ENCODE results near the gene CLIP2. TPM values are rescaled to one million over a fixed set of nuclear protein-coding genes. Genes with fewer than 3 reads are reported as not detected.
A peak's percentile ranks its signal among the peaks of the same experiment; 100 is the strongest.
"Not testable (repeated sequence)": the region's sequence is repeated elsewhere in the genome, so short reads cannot be mapped to it uniquely, and the experiment has no call there.

The CLIP2 gene
- total RNA-seq: 1 to 10 TPM; 2.4 to 2.7 TPM

GRCh38 chr7:74289018-74289658 lies at the start of gene CLIP2:
TSS of gene CLIP2 (plus strand) at chr7:74289407. CDS start at chr7:74317547, 28,140 bp downstream.
- no peaks in the 10 kb centered on the region for H3K9me3 Mint-ChIP-seq
- H3K36me3 Mint-ChIP-seq: no peaks in the 10 kb centered on the region
- ChIA-PET CTCF (interaction anchor here (1.0 to 3.9 kb wide), 2 partner anchors 13 to 112 kb away, joined by 3 to 21 read pairs; no protein-coding TSS in a partner anchor), POLR2A (interaction anchor here (0.7 kb wide), 1 partner anchor 19 kb away, joined by 3 read pairs; no protein-coding TSS in a partner anchor)
- H3K4me3 Mint-ChIP-seq: peak within 1 kb of the TSS; percentile 69
- H3K27me3 Mint-ChIP-seq: peaks cover 14% of the 10 kb centered on the region
- peak; percentile 87 for DNase-seq
- no peak within 1 kb of the TSS for H3K27ac Mint-ChIP-seq
- intact Hi-C loops (cut with micrococcal nuclease): no loop called here
- H3K4me1 Mint-ChIP-seq (ENCODE audit: low read depth): peaks cover 16% of the 10 kb centered on the region

GRCh38 chr7:74240482-74240881 lies 48.7 kb upstream of the CLIP2 start:
- intact Hi-C loops (cut with micrococcal nuclease): no loop called here
- Mint-ChIP-seq H3K27me3 (no peaks in the 10 kb centered on the region), H3K36me3 (peaks cover 34% of the 10 kb centered on the region), H3K4me1 (ENCODE audit: low read depth) (no peaks in the 10 kb centered on the region), H3K27ac (no peak overlapping the region), H3K9me3 (no peaks in the 10 kb centered on the region), H3K4me3 (no peak overlapping the region)
- ChIA-PET CTCF (interaction anchor here (2.1 kb wide), 1 partner anchor 161 kb away, joined by 8 read pairs; no protein-coding TSS in a partner anchor), POLR2A (no interaction called here)
- no peak for DNase-seq

- H3K9me3 Mint-ChIP-seq: no peaks in the 10 kb centered on the region
- CTCF ChIA-PET: interaction anchor here (2.1 kb wide), 1 partner anchor 159 kb away, joined by 8 read pairs; no protein-coding TSS in a partner anchor
These were observed 47.1 kb upstream of the CLIP2 start for GRCh38 chr7:74242122-74242443.

GRCh38 chr7:74246497-74246896 lies 42.7 kb upstream of the CLIP2 start:
- Mint-ChIP-seq H3K27ac (no peak overlapping the region), H3K4me3 (no peak overlapping the region), H3K4me1 (ENCODE audit: low read depth) (peaks cover 7% of the 10 kb centered on the region), H3K36me3 (peaks cover 53% of the 10 kb centered on the region), H3K27me3 (no peaks in the 10 kb centered on the region), H3K9me3 (no peaks in the 10 kb centered on the region)
- DNase-seq: no peak
- intact Hi-C loops (cut with micrococcal nuclease): no loop called here
- CTCF ChIA-PET: no interaction called here
- POLR2A ChIA-PET: no interaction called here

More at GRCh38 chr7:74242122-74242443, 47.1 kb upstream of the CLIP2 start:
- no peaks in the 10 kb centered on the region for H3K27me3 Mint-ChIP-seq
- no peak overlapping the region for H3K4me3 Mint-ChIP-seq
- DNase-seq: no peak
- no peaks in the 10 kb centered on the region for H3K4me1 Mint-ChIP-seq (ENCODE audit: low read depth)
- intact Hi-C loops (cut with micrococcal nuclease): no loop called here
- POLR2A ChIA-PET: no interaction called here
- H3K36me3 Mint-ChIP-seq: peaks cover 36% of the 10 kb centered on the region
- no peak overlapping the region for H3K27ac Mint-ChIP-seq

GRCh38 chr7:74248156-74248555 lies 41.1 kb upstream of the CLIP2 start:
- Mint-ChIP-seq H3K27me3 (no peaks in the 10 kb centered on the region), H3K9me3 (no peaks in the 10 kb centered on the region), H3K27ac (no peak overlapping the region), H3K36me3 (peaks cover 52% of the 10 kb centered on the region), H3K4me1 (ENCODE audit: low read depth) (peaks cover 14% of the 10 kb centered on the region), H3K4me3 (no peak overlapping the region)
- CTCF ChIA-PET: interaction anchor here (0.6 kb wide), 1 partner anchor 42 kb away, joined by 3 read pairs; no protein-coding TSS in a partner anchor
- POLR2A ChIA-PET: interaction anchor here (0.7 kb wide), 1 partner anchor 65 kb away, joined by 3 read pairs; no protein-coding TSS in a partner anchor
- no peak for DNase-seq
- intact Hi-C loops (cut with micrococcal nuclease): no loop called here

- intact Hi-C loops (cut with micrococcal nuclease); H3K27me3 Mint-ChIP-seq; POLR2A ChIA-PET; H3K9me3 Mint-ChIP-seq; H3K4me3 Mint-ChIP-seq; CTCF ChIA-PET; H3K27ac Mint-ChIP-seq; DNase-seq: not testable (repeated sequence)
- H3K4me1 Mint-ChIP-seq (ENCODE audit: low read depth): peaks cover 18% of the 10 kb centered on the region
- H3K36me3 Mint-ChIP-seq: peaks cover 51% of the 10 kb centered on the region
These were observed 40.1 kb upstream of the CLIP2 start for GRCh38 chr7:74249058-74249457.

GRCh38 chr7:74252893-74253292 lies 36.3 kb upstream of the CLIP2 start:
- ChIA-PET CTCF (interaction anchor here (0.8 to 1.5 kb wide), 2 partner anchors 46 to 149 kb away, joined by 4 to 10 read pairs; no protein-coding TSS in a partner anchor), POLR2A (no interaction called here)
- DNase-seq: no peak
- Mint-ChIP-seq H3K27ac (peak overlapping the region; percentile 42), H3K4me3 (peak overlapping the region; percentile 98), H3K9me3 (no peaks in the 10 kb centered on the region), H3K4me1 (ENCODE audit: low read depth) (peaks cover 21% of the 10 kb centered on the region), H3K27me3 (no peaks in the 10 kb centered on the region), H3K36me3 (peaks cover 39% of the 10 kb centered on the region)
- intact Hi-C loops (cut with micrococcal nuclease): loop anchor here (5.0 kb wide), 2 partner anchors 149 to 404 kb away; partner anchors contain the start of gene GTF2I

- POLR2A ChIA-PET: no interaction called here
- peak overlapping the region; percentile 94 for H3K27ac Mint-ChIP-seq
- intact Hi-C loops (cut with micrococcal nuclease): loop anchor here (5.0 kb wide), 2 partner anchors 149 to 404 kb away; partner anchors contain the start of gene GTF2I
These were observed 35.9 kb upstream of the CLIP2 start for GRCh38 chr7:74253331-74253730.

GRCh38 chr7:74253835-74254128 lies 35.4 kb upstream of the CLIP2 start:
- Mint-ChIP-seq H3K4me3 (peak overlapping the region; percentile 98), H3K9me3 (no peaks in the 10 kb centered on the region), H3K27ac (peak overlapping the region; percentile 94), H3K4me1 (ENCODE audit: low read depth) (peaks cover 21% of the 10 kb centered on the region), H3K27me3 (no peaks in the 10 kb centered on the region), H3K36me3 (peaks cover 33% of the 10 kb centered on the region)
- intact Hi-C loops (cut with micrococcal nuclease): loop anchor here (1.0 to 5.0 kb wide), 5 partner anchors 17 to 404 kb away; partner anchors contain the start of genes GTF2I and LIMK1
- no peak for DNase-seq
- POLR2A ChIA-PET: no interaction called here
- CTCF ChIA-PET: interaction anchor here (0.8 kb wide), 1 partner anchor 47 kb away, joined by 4 read pairs; no protein-coding TSS in a partner anchor

More at GRCh38 chr7:74253331-74253730, 35.9 kb upstream of the CLIP2 start:
- Mint-ChIP-seq H3K4me3 (peak overlapping the region; percentile 98), H3K4me1 (ENCODE audit: low read depth) (peaks cover 21% of the 10 kb centered on the region), H3K36me3 (peaks cover 36% of the 10 kb centered on the region), H3K9me3 (no peaks in the 10 kb centered on the region), H3K27me3 (no peaks in the 10 kb centered on the region)
- DNase-seq: peak; percentile 16
- CTCF ChIA-PET: interaction anchor here (0.8 to 1.5 kb wide), 2 partner anchors 47 to 148 kb away, joined by 4 to 10 read pairs; no protein-coding TSS in a partner anchor

- intact Hi-C loops (cut with micrococcal nuclease): loop anchor here (1.0 to 5.0 kb wide), 5 partner anchors 17 to 403 kb away; partner anchors contain the start of genes GTF2I and LIMK1
- peak within 1 kb of the TSS; percentile 98 for H3K4me3 Mint-ChIP-seq
- peaks cover 29% of the 10 kb centered on the region for H3K36me3 Mint-ChIP-seq
- DNase-seq: peak; percentile 98
- no peaks in the 10 kb centered on the region for H3K27me3 Mint-ChIP-seq
- ChIA-PET POLR2A (no interaction called here), CTCF (interaction anchor here (1.0 kb wide), 1 partner anchor 48 kb away, joined by 4 read pairs; no protein-coding TSS in a partner anchor)
- peak within 1 kb of the TSS; percentile 94 for H3K27ac Mint-ChIP-seq
- no peaks in the 10 kb centered on the region for H3K9me3 Mint-ChIP-seq
- H3K4me1 Mint-ChIP-seq (ENCODE audit: low read depth): peaks cover 18% of the 10 kb centered on the region
These were observed 34.9 kb upstream of the CLIP2 start, which contains the start of gene RFC2 for GRCh38 chr7:74254129-74254857. TSS of gene RFC2 (minus strand) at chr7:74254399. CDS start at chr7:74254383, 16 bp downstream.

GRCh38 chr7:74254858-74255379 lies 34.3 kb upstream of the CLIP2 start:
- H3K27me3 Mint-ChIP-seq: no peaks in the 10 kb centered on the region
- intact Hi-C loops (cut with micrococcal nuclease): loop anchor here (1.0 to 5.0 kb wide), 5 partner anchors 16 to 402 kb away; partner anchors contain the start of genes GTF2I and LIMK1

More at GRCh38 chr7:74254858-74255379, 34.3 kb upstream of the CLIP2 start:
- H3K9me3 Mint-ChIP-seq: no peaks in the 10 kb centered on the region
- peak; percentile 27 for DNase-seq
- CTCF ChIA-PET: interaction anchor here (1.0 kb wide), 1 partner anchor 48 kb away, joined by 4 read pairs; no protein-coding TSS in a partner anchor
- H3K27ac Mint-ChIP-seq: peak overlapping the region; percentile 94
- H3K4me3 Mint-ChIP-seq: peak overlapping the region; percentile 98
- POLR2A ChIA-PET: no interaction called here
- peaks cover 24% of the 10 kb centered on the region for H3K36me3 Mint-ChIP-seq
- peaks cover 18% of the 10 kb centered on the region for H3K4me1 Mint-ChIP-seq (ENCODE audit: low read depth)

Data from activated CD4-positive, alpha-beta memory T cell treated with anti-CD3 and anti-CD28 coated beads for 36 hours (primary cell).